ENCODE measurements around the gene CFAP74. TPM values are rescaled to one million over a fixed set of nuclear protein-coding genes. Genes with fewer than 3 reads are reported as not detected.

CFAP74 gene
- not detected in 2 replicates for total RNA-seq (2014; rRNA removed; shearing (Covaris generic))

GRCh38 chr1:2003541-2004131 is at the start of gene CFAP74:
Gene CFAP74 (minus strand): TSS chr1:2003786. CDS start chr1:1990956, 12,830 bp downstream.

GRCh38 chr1:2049718-2050431 is 46.3 kb upstream of the CFAP74 start, which contains the start of gene PRKCZ:
Gene PRKCZ (plus strand): TSS chr1:2050411. CDS start chr1:2050631, 220 bp downstream.

GRCh38 chr1:2019172-2019543 is 15.6 kb upstream of the CFAP74 start, which contains the start of gene GABRD:
Gene GABRD (plus strand): TSS chr1:2019345. CDS start chr1:2019424, 79 bp downstream.

GRCh38 chr1:1918901-1919303 is 84.7 kb downstream of the CFAP74 start, which contains the start of gene TMEM52:
Gene TMEM52 (minus strand): TSS chr1:1919279. CDS start chr1:1919265, 14 bp downstream.

GRCh38 chr1:1914971-1915692 is 88.5 kb downstream of the CFAP74 start, which contains the start of gene CALML6:
Gene CALML6 (plus strand): TSS chr1:1915260. CDS start chr1:1915281, 21 bp downstream.

GRCh38 chr1:1890506-1891348 is 112.9 kb downstream of the CFAP74 start, which contains the start of gene GNB1:
Gene GNB1 (minus strand): TSS chr1:1891087. CDS start chr1:1825453, 65,634 bp downstream.

Other genes starting within 250 kb of the CFAP74 start
- gene NADK, start 225.3 kb downstream of the CFAP74 start, total RNA-seq (2014; rRNA removed; shearing (Covaris generic)): 53.4 and 60.2 TPM in 2 replicates
- gene GNB1, start 112.7 kb downstream of the CFAP74 start, total RNA-seq (2014; rRNA removed; shearing (Covaris generic)): 48.3 and 53.2 TPM in 2 replicates
- gene CALML6, start 88.5 kb downstream of the CFAP74 start, total RNA-seq (2014; rRNA removed; shearing (Covaris generic)): 0.53 and 2.4 TPM in 2 replicates
- 1.2 TPM in 1 of 2 replicates, not detected in the other for gene TMEM52, start 84.5 kb downstream of the CFAP74 start, total RNA-seq (2014; rRNA removed; shearing (Covaris generic))
- gene GABRD, start 15.6 kb upstream of the CFAP74 start, total RNA-seq (2014; rRNA removed; shearing (Covaris generic)): not detected in 2 replicates
- gene PRKCZ, start 46.6 kb upstream of the CFAP74 start, total RNA-seq (2014; rRNA removed; shearing (Covaris generic)): 29.8 and 40.1 TPM in 2 replicates
- 60.8 and 62.5 TPM in 2 replicates for gene FAAP20, start 191.0 kb upstream of the CFAP74 start, total RNA-seq (2014; rRNA removed; shearing (Covaris generic))
- 16.0 and 16.4 TPM in 2 replicates for gene SKI, start 224.5 kb upstream of the CFAP74 start, total RNA-seq (2014; rRNA removed; shearing (Covaris generic))